Kidney (tissue), 14 donors: ENCODE data around the gene BACH2. TPM values are rescaled to one million over a fixed set of nuclear protein-coding genes. Genes with fewer than 3 reads are reported as not detected.

Experiments used
- DNase-seq, 5 donors: peaks; one replicate each; pipeline ENCODE4 v3.0.0-alpha.2; 2013 to 2020
- FAIRE-seq: peaks from 2 replicates; lab custom pipeline; 2012; peaks lifted over from hg19 to GRCh38; lab: Jason Lieb, UNC
- H3K27ac ChIP-seq, 2 donors: one replicate each; pipeline ENCODE4 v1.7.0; 2013; ENCODE audit warnings: low read depth in 2 of 2, low read length in 2 of 2, inconsistent platforms in 1 of 2
- H3K27me3 ChIP-seq: one replicate; pipeline ENCODE4 v1.7.1; 2013; ENCODE audit warnings: low read length, inconsistent platforms; ENCODE audit not compliant: control insufficient read depth, insufficient read depth
- H3K36me3 ChIP-seq, 3 donors: one replicate each; pipeline versions ENCODE4 v1.7.0 to v1.7.1; 2013; ENCODE audit warnings: low read length in 3 of 3, control low read depth in 1 of 3, inconsistent platforms in 1 of 3; ENCODE audit not compliant: insufficient read depth in 3 of 3, control insufficient read depth in 2 of 3
- H3K4me1 ChIP-seq, 3 donors: one replicate each; pipeline versions ENCODE4 v1.7.0 to v1.7.1; 2013; ENCODE audit warnings: low read length in 3 of 3, inconsistent platforms in 1 of 3, low read depth in 1 of 3; ENCODE audit not compliant: control insufficient read depth in 2 of 3, insufficient read depth in 2 of 3
- H3K4me3 ChIP-seq, 3 donors: one replicate each; pipeline versions ENCODE4 v1.7.0 to v1.8.1; 2013; ENCODE audit warnings: low read length in 3 of 3, control low read depth in 1 of 3, inconsistent platforms in 1 of 3
- H3K9ac ChIP-seq, 3 donors: one replicate each; pipeline versions ENCODE4 v1.7.0 to v1.7.1; 2013; ENCODE audit warnings: low read length in 3 of 3, control low read depth in 1 of 3, inconsistent platforms in 1 of 3
- H3K9me3 ChIP-seq, 3 donors: one replicate each; pipeline versions ENCODE4 v1.7.0 to v1.7.1; 2013; ENCODE audit warnings: low read length in 3 of 3, control low read depth in 1 of 3, inconsistent platforms in 1 of 3; ENCODE audit not compliant: control insufficient read depth in 2 of 3, insufficient read depth in 1 of 3
- CTCF ChIP-seq: IDR thresholded peaks from 3 replicates; pipeline ENCODE4 v1.5.1; 2012; ENCODE audit warnings: mild to moderate bottlenecking, moderate library complexity, borderline replicate concordance; ENCODE audit not compliant: insufficient read depth; ENCODE audit errors: extremely low read depth
- intact Hi-C: fragments of 100-400 bp; cut with DNase I; formaldehyde crosslinking; loops from one replicate; pipeline ENCODE4 v1.11.1; 2022
- polyA plus RNA-seq: library from polyadenylated mRNA; stranded (reverse); fragments of 350-450 nt; fragmentation: Illumina TruSeq; extraction: RNeasy Lipid Tissue Mini Kit (QIAGEN cat#74804); gene quantifications from one replicate; pipeline ENCODE4 v1.2.3, GENCODE V29; 2014; ENCODE audit warnings: low read depth, low replicate concordance; ENCODE audit not compliant: insufficient read depth
- total RNA-seq: library from RNA; stranded (reverse); fragmentation: NEBNext Ultra II Directional; extraction: Animal tissue kit (Norgen Biotek cat#: 25700); gene quantifications from one replicate; pipeline ENCODE4 v1.2.1, GENCODE V29; 2021
- donor health status: control.
- donor health status: control.
- donor health status: control.
- donor health status: control.
- donor health status: control.
- donor health status: DM: yes; HTN: yes; CAD: no.
- donor health status: Normal renal cell carcinoma (clear cell type).

The BACH2 gene
- total and polyA plus RNA-seq, 2 donors from 2014 or later, result 0.32 to 6.9 TPM

GRCh38 chr6:90087106-90087833, 209.4 kb downstream of the BACH2 start:
- intact Hi-C loops, result no loop called here
- no peak overlapping the region for H3K9ac ChIP-seq

GRCh38 chr6:90086517-90086916, 210.1 kb downstream of the BACH2 start:
- DNase-seq, result no peak
- no peak for FAIRE-seq
- no peaks in the 10 kb centered on the region for H3K4me1 ChIP-seq
- intact Hi-C loops, result no loop called here
- no peak overlapping the region for H3K4me3 ChIP-seq
- H3K27ac ChIP-seq, result no peak overlapping the region
- H3K27me3 ChIP-seq, result no peaks in the 10 kb centered on the region
- no peaks in the 10 kb centered on the region for H3K36me3 ChIP-seq
- no peak overlapping the region for H3K9ac ChIP-seq
- H3K9me3 ChIP-seq, result no peaks in the 10 kb centered on the region
- TF ChIP-seq CTCF, result no peak

More at GRCh38 chr6:90087106-90087833, 209.4 kb downstream of the BACH2 start:
- H3K9me3 ChIP-seq, result no peaks in the 10 kb centered on the region
- DNase-seq (no peak), FAIRE-seq (no peak)
- no peak overlapping the region for H3K27ac ChIP-seq
- H3K4me1 ChIP-seq, result no peaks in the 10 kb centered on the region
- H3K36me3 ChIP-seq, result no peaks in the 10 kb centered on the region
- no peak overlapping the region for H3K4me3 ChIP-seq
- no peaks in the 10 kb centered on the region for H3K27me3 ChIP-seq
- TF ChIP-seq CTCF, result no peak

- Histone ChIP-seq H3K4me1 (no peaks in the 10 kb centered on the region), H3K27ac (no peak overlapping the region), H3K9ac (no peak overlapping the region), H3K36me3 (no peaks in the 10 kb centered on the region), H3K4me3 (no peak overlapping the region), H3K27me3 (no peaks in the 10 kb centered on the region), H3K9me3 (no peaks in the 10 kb centered on the region)
- intact Hi-C loops, result no loop called here
- FAIRE-seq (no peak), DNase-seq (no peak)
- TF ChIP-seq CTCF, result no peak
Observed at GRCh38 chr6:90083891-90084290, 212.8 kb downstream of the BACH2 start.

- no peak for FAIRE-seq
- intact Hi-C loops, result no loop called here
- DNase-seq, result no peak
Observed at GRCh38 chr6:90082847-90083246, 213.8 kb downstream of the BACH2 start.

More at GRCh38 chr6:90082847-90083246, 213.8 kb downstream of the BACH2 start:
- Histone ChIP-seq H3K27ac (no peak overlapping the region), H3K36me3 (no peaks in the 10 kb centered on the region), H3K9ac (no peak overlapping the region), H3K4me1 (no peaks in the 10 kb centered on the region), H3K9me3 (no peaks in the 10 kb centered on the region), H3K27me3 (no peaks in the 10 kb centered on the region), H3K4me3 (no peak overlapping the region)
- TF ChIP-seq CTCF, result no peak
